Ureter (tissue), 1 donor: ENCODE results near the gene A4GNT. TPM values are rescaled to one million over a fixed set of nuclear protein-coding genes. Genes with fewer than 3 reads are reported as not detected.

ENCODE experiments used
- DNase-seq: peaks from one replicate; pipeline ENCODE4 v3.0.0-alpha.2; 2020; ENCODE audit warnings: low spot score
- total RNA-seq: library from RNA; stranded (reverse); gene quantifications from one replicate; pipeline ENCODE4 v1.2.4, GENCODE V29; 2023
- donor health status: DM: yes; HTN: yes; CAD: no.

The A4GNT gene
- total RNA-seq, 1 donor from 2014 or later: not detected

- no peak for DNase-seq
These were observed 53.3 kb downstream of the A4GNT start for GRCh38 chr3:138078901-138079344.

- no peak for DNase-seq
These were observed 54.1 kb downstream of the A4GNT start for GRCh38 chr3:138078096-138078495.

Other genes with a start within 250 kb of the A4GNT start
- gene CLDN18, start 122.2 kb downstream of the A4GNT start, total RNA-seq: not detected
- gene DZIP1L, start 16.8 kb downstream of the A4GNT start, total RNA-seq: 32.7 TPM
- 17.3 TPM for gene DBR1, start 42.5 kb upstream of the A4GNT start, total RNA-seq
- 83.2 TPM for gene ARMC8, start 54.9 kb upstream of the A4GNT start, total RNA-seq
- gene NME9, start 197.5 kb upstream of the A4GNT start, total RNA-seq: 0.49 TPM
- 26.2 TPM for gene MRAS, start 216.2 kb upstream of the A4GNT start, total RNA-seq